Activated CD8-positive, alpha-beta memory T cell treated with anti-CD3 and anti-CD28 coated beads, Interleukin-2, amount 50 U/mL, for 4 hours (primary cell): Measurements from ENCODE around the gene FBXO22.
"Not testable (repeated sequence)": the region's sequence is repeated elsewhere in the genome, so short reads cannot be mapped to it uniquely, and the experiment has no call there.

Source experiments
- DNase-seq: peaks from one replicate; pipeline ENCODE4 v3.0.0-alpha.2; 2020

Gene FBXO22

DNA sequence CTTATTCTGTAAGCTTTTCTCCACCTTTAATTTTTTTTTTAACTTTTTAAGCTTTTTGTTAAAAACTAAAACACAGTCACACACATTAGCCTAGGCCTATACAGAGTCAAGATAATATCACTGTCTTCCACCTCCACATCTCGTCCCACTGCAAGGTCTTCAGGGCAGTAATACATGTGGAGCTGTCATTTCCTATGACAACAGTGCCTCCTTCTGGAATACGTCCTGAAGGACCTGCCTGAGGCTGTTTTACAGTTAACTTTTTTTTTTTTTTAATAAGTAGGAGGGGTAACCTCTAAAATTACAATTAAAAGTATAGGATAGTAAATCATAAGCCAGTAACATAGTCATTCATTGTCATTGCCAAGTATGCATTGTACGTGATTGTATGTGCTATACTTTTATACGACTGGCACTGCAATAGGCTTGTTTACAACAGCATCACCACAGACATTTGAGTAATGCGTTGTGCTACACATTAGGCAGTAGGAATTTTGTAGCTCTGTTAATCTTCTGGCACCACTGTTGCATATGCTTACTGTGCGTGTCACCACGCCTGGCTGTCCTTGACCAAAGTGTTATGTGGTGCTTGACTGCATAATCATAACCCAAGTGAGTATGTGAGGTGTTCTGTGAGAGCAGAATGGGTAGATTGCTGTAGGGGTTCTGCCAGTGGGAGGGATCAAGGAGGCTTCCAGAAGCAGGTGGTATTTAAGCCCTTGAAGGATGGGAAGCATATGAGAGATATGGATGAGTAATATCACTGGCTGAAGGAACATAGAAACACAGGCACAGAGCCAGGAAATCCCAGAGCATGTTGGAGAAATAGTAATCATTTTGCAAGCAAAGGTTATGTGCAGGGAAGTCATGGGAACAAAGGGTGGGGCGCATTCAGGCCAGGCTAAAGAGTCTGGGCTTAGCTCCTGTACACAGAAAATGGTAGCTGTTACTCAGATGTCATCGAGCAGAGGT lies 18.3 kb downstream of the FBXO22 start:
- no peak for DNase-seq

DNA sequence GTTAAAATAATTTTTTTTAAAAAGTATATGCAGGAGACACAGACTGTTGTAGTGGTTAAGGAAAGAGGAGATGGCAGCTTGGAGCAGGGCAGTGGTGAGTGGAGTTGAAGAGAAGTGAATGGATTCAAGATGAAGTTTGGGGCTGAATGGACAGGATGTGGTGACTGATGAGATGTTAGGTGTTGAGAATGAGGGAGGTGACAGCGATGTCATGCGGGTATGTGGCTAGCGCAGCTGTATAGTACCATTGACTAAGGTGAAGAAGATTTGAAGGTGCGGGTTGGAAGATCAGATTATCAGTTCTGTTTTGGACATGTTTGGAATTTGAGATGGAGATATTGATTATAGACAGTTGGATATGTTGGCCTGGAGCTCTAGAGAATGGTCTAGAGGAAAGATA lies 20.1 kb downstream of the FBXO22 start:
- no peak for DNase-seq

DNA sequence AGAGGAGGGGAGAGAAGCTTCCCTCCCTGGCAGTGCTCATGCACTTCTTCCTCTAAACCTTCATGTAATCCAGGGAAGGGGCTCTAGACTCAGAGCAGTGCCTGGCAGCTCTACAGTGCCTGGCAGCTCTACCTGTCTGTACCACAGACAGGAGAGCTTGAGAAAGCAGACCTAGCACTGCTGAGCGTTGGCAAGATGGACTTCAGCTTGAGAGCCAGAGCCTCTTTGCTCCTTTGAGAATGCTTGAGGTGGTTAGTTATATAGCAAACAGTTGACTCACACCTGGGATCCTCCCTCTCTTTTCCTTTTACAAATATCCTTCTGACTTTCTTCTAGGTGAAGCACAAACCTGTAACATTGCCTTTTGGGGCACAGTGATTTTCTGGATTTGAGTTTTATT lies 20.9 kb downstream of the FBXO22 start:
- no peak for DNase-seq

GRCh38 chr15:75925440-75925839 lies 21.8 kb downstream of the FBXO22 start:
- DNase-seq, result no peak

DNA sequence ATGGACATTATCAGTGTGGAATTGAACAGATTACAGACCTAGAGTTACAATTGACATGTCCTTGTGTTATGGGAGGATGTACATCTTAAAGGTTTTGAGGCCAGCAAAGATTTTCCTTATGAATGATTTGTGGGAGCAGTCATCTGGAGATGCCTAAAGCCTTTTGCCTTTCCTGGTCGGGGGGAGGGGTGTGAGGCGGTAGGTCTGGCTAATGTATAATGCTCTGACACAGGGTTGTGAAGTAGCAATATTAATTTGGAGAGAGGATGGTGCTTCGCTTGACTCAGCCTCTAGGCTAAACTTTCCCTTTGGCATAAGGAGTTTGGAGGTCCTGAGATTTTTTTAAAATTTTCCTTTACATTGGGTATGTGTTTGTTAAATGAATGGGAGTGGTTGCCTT lies 23.3 kb downstream of the FBXO22 start:
- DNase-seq, result no peak

GRCh38 chr15:75927601-75928000 lies 23.9 kb downstream of the FBXO22 start:
- no peak for DNase-seq

DNA sequence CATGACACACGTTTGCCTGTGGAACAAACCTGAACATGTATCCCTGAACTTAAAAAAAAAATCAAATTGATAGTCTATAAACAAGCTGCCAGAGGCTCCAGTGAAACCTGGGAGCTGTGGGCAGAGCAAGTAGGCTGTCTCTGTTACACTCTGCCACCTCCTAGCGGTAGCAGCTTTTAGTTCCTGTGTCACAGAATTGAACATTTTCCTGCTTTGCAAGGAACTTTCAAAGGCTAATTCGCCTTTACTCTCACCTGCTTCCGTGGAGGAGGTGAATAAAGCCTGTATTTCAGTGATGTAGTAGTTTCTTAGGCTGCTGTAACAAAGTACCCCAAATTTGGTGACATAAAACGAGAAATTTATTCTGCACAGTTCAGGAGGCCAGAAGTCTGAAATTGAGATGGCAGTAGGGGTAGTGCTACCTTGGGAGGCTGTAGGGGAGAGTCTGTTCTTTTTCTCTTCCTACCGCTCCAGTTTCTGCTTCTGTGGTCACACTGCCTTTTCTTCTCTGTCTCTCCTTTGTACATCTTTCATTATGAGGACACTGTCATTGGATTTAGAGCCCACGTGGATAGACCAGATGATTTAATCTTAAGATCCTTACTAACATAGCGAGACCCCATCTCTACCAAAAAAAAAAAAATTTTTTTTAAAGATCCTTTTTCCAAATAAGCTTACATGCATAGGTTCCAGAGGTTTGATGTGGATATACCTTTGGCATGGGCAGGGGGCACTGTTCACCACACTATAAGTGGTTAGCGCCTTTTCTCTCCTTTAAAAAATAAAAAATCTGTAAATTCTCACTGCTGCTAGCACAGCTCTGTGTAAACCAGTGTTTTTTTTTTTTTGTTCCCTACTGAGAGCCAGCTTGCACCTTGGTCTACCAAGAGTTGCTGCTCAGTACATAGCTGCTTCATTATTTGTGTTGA lies 25.3 kb downstream of the FBXO22 start:
- no peak for DNase-seq

DNA sequence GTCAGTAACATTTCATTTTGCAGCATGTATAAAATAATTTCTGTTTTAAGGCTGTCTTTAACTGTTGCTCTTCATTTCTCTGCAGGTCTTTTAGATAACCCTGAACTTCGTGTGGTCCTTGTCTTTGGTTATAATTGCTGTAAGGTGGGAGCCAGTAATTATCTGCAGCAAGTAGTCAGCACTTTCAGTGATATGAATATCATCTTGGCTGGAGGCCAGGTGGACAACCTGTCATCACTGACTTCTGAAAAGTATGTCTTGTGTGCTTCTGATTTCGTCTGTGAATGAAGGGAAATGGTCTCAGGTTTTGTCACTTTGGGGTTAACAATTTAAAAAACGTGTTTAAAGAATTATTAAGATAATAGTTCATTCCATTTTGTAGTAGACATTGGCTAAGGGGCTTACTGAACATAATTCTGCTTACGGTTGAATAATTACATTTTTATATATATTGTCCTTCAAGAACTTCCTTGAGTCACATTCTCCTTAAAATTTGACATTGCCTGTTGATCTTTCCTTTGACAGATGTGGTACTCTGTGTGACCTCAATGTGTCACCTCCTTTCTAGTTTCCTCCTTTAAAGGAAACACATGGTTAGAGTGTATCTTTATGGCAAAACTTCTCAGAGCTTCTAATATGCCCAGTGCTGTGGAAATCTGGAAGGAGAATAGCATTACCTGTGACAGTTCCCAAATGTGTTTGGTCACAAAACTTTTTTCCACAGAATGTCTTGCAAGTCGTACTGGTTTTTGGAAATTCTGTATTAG lies 26.3 kb downstream of the FBXO22 start:
- no peak for DNase-seq

- no peak for DNase-seq
These were observed 27.2 kb downstream of the FBXO22 start for GRCh38 chr15:75930866-75931265.

GRCh38 chr15:75942464-75942863 lies 38.8 kb downstream of the FBXO22 start:
- DNase-seq, result no peak

GRCh38 chr15:75943246-75943645 lies 39.6 kb downstream of the FBXO22 start:
- no peak for DNase-seq

DNA sequence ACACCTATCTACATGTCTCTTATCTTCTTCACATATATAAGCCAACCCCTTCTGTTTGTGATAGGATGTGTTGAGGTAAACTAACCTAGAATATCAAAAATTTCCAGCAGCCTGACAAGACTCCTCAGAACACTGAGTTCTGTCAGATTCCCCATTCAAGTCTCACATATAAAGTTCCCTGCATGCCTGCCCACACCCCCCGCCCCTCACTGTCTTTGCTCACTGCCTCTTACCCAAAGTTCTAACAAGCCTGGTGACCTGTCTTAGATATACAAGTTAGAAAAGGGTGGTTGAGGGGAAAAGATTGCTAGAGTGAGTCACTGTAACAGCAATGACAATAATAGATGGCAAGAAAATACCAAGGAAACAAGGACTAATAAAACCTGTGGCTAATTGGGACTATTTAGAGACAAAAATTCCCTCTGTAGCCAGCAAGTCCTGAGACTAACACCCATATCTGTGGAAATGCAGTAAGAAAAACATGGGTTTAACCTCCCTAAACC lies 40.1 kb downstream of the FBXO22 start:
- no peak for DNase-seq

- no peak for DNase-seq
These were observed 42.3 kb downstream of the FBXO22 start for GRCh38 chr15:75945953-75946352.

- DNase-seq, result no peak
These were observed 43.4 kb downstream of the FBXO22 start for GRCh38 chr15:75947092-75947491.

GRCh38 chr15:75948761-75949296 lies 45.2 kb downstream of the FBXO22 start:
- DNase-seq, result no peak

- DNase-seq, result no peak
These were observed 48.8 kb downstream of the FBXO22 start for GRCh38 chr15:75952525-75952924.

- DNase-seq, result no peak
These were observed 52.0 kb downstream of the FBXO22 start for GRCh38 chr15:75955720-75956119.

DNA sequence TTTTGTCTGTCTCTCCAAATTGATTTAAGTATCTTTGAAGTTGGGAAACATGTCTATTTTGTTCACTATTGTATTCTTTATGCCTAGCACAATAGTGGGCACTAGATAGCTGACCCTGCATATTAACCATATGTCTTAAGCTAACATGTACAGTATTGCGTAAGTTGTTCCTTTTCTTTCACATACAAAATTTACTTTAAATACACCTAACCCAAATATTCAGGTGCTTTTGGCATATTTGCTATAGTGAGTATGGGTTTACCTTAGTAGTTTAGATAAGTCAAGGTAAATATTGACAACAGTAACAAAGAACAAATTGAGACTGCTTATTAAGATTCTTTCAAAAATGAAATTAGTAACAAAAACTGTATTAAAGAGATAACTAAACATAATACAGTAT lies 57.7 kb downstream of the FBXO22 start:
- no peak for DNase-seq

GRCh38 chr15:75966073-75966472 lies 62.4 kb downstream of the FBXO22 start:
- no peak for DNase-seq

- DNase-seq, result not testable (repeated sequence)
These were observed 73.1 kb downstream of the FBXO22 start for GRCh38 chr15:75976766-75977165.

- no peak for DNase-seq
These were observed 77.6 kb downstream of the FBXO22 start for GRCh38 chr15:75981149-75981815.

- no peak for DNase-seq
These were observed 78.8 kb downstream of the FBXO22 start for GRCh38 chr15:75982468-75982867.
